GM23338 (cell line): ENCODE measurements around the gene EIF4E3. TPM values are rescaled to one million over a fixed set of nuclear protein-coding genes. Genes with fewer than 3 reads are reported as not detected.

ENCODE experiments used
- ATAC-seq: fragments of 200-7000 bp; cut with Tn5 transposase; 3 replicates; pipeline ENCODE4 v1.9.1; 2020
- DNase-seq: peaks from one replicate; pipeline ENCODE4 v3.0.0-alpha.2; 2015; ENCODE audit warnings: low spot score
- H2AFZ ChIP-seq: fragments of 200-600 bp; sonication (generic); 2 replicates; pipeline ENCODE4 v1.8.0; 2016; ENCODE audit warnings: antibody characterized with exemption, mild to moderate bottlenecking, moderate library complexity
- H3F3A ChIP-seq: fragments of 200-600 bp; sonication (generic); replicated peaks from 2 replicates; pipeline ENCODE4 v1.8.0; 2017; ENCODE audit warnings: antibody characterized with exemption, mixed run types, low read depth
- H3K27ac ChIP-seq: fragments of 200-600 bp; sonication (generic); 2 replicates; pipeline ENCODE4 v1.6.1; 2016; ENCODE audit warnings: low read depth
- H3K27me3 ChIP-seq: fragments of 200-600 bp; sonication (generic); 2 replicates; pipeline ENCODE4 v1.8.0; 2016; ENCODE audit warnings: mild to moderate bottlenecking, mixed run types, moderate library complexity; ENCODE audit not compliant: insufficient read depth
- H3K36me3 ChIP-seq: fragments of 200-600 bp; sonication (generic); 2 replicates; pipeline ENCODE4 v1.8.0; 2016; ENCODE audit warnings: mild to moderate bottlenecking; ENCODE audit not compliant: insufficient read depth
- H3K4me1 ChIP-seq: fragments of 200-600 bp; sonication (generic); 2 replicates; pipeline ENCODE4 v1.8.0; 2016; ENCODE audit warnings: mild to moderate bottlenecking, moderate library complexity; ENCODE audit not compliant: insufficient read depth
- H3K4me2 ChIP-seq: fragments of 200-600 bp; sonication (generic); 2 replicates; pipeline ENCODE4 v1.7.1; 2017; ENCODE audit warnings: mixed run types
- H3K4me3 ChIP-seq: fragments of 200-600 bp; sonication (generic); 2 replicates; pipeline ENCODE4 v1.6.1; 2016; ENCODE audit warnings: mixed run types
- H3K79me2 ChIP-seq: fragments of 200-600 bp; sonication (generic); replicated peaks from 2 replicates; pipeline ENCODE4 v1.8.0; 2017; ENCODE audit warnings: mild to moderate bottlenecking; ENCODE audit not compliant: insufficient read depth
- H3K9me2 ChIP-seq: fragments of 200-600 bp; sonication (generic); 2 replicates; pipeline ENCODE4 v1.8.0; 2017; ENCODE audit not compliant: insufficient read depth
- H4K20me1 ChIP-seq: fragments of 200-600 bp; sonication (generic); replicated peaks from 2 replicates; pipeline ENCODE4 v1.8.0; 2017; ENCODE audit warnings: mild to moderate bottlenecking; ENCODE audit not compliant: insufficient read depth
- H3K27ac Mint-ChIP-seq: 2 replicates; pipeline ENCODE4 v1.8.0; 2020; ENCODE audit warnings: inconsistent platforms, mild to moderate bottlenecking, moderate library complexity, mixed read lengths
- H3K27me3 Mint-ChIP-seq: 3 replicates; pipeline ENCODE4 v1.8.0; 2022; ENCODE audit warnings: low read depth, mild to moderate bottlenecking, moderate library complexity, mixed read lengths, inconsistent platforms; ENCODE audit not compliant: insufficient read depth, poor library complexity
- H3K36me3 Mint-ChIP-seq: 3 replicates; pipeline ENCODE4 v1.8.0; 2021; ENCODE audit warnings: low read depth, mild to moderate bottlenecking, inconsistent platforms, moderate library complexity, mixed read lengths
- H3K4me1 Mint-ChIP-seq: 3 replicates; pipeline ENCODE4 v1.8.0; 2020; ENCODE audit warnings: mild to moderate bottlenecking, inconsistent platforms, mixed read lengths
- H3K4me3 Mint-ChIP-seq: 3 replicates; pipeline ENCODE4 v1.8.0; 2021; ENCODE audit warnings: moderate library complexity, mild to moderate bottlenecking, inconsistent platforms, mixed read lengths
- H3K9me3 Mint-ChIP-seq: 3 replicates; pipeline ENCODE4 v1.8.0; 2020; ENCODE audit warnings: moderate library complexity, mild to moderate bottlenecking, inconsistent platforms, mixed read lengths
- EZH2phosphoT487 ChIP-seq: fragments of 200-600 bp; sonication (generic); IDR thresholded peaks from one replicate; pipeline ENCODE4 v1.8.1; 2018; ENCODE audit warnings: antibody characterized with exemption; ENCODE audit not compliant: unreplicated experiment
- NANOG ChIP-seq: IDR thresholded peaks from 2 replicates; pipeline ENCODE4 v1.6.1; 2016; ENCODE audit warnings: antibody characterized with exemption, borderline replicate concordance
- polyA plus RNA-seq: library from polyadenylated mRNA; unstranded; fragments of >200 nt; fragmentation: Nextera tagmentation; extraction: Ambion mirVana; gene quantifications from 2 replicates; pipeline ENCODE4 v1.2.1, GENCODE V29; 2016
- total RNA-seq: library from RNA; depleted of rRNA; stranded (reverse); fragments of >200 nt; shearing (Covaris generic); gene quantifications from 2 replicates; pipeline ENCODE4 v1.2.3, GENCODE V29; 2014
- TF ChIP-seq, protein P1 (sequence below), 2 experiments: fragments of 200-600 bp in 1 of 2; sonication (generic) in 1 of 2; conservative IDR thresholded peaks; 2 replicates each; pipeline versions ENCODE4 v1.5.1 to v1.6.1; 2016 to 2017; ENCODE audit warnings: antibody characterized with exemption in 2 of 2, low read depth in 2 of 2, mild to moderate bottlenecking in 2 of 2, moderate library complexity in 1 of 2
- TF ChIP-seq, protein P2 (sequence below): IDR thresholded peaks from one replicate; pipeline ENCODE4 v1.6.1; 2018; ENCODE audit warnings: antibody characterized with exemption; ENCODE audit not compliant: unreplicated experiment
- TF ChIP-seq, protein P3 (sequence below): fragments of 250-450 bp; sonication (Bioruptor Pico); IDR thresholded peaks from 2 replicates; pipeline ENCODE4 v1.5.0; 2020; ENCODE audit warnings: mild to moderate bottlenecking, moderate library complexity

Gene EIF4E3
- total and polyA plus RNA-seq, 2 experiments from 2014 or later, result 6.0 to 9.7 TPM

GRCh38 chr3:71710906-71711494 is 14.2 kb downstream of the EIF4E3 start:
- H3K4me1 ChIP-seq, result no peaks in the 10 kb centered on the region
- no peak for TF ChIP-seq NANOG
- TF ChIP-seq, protein P1, sequence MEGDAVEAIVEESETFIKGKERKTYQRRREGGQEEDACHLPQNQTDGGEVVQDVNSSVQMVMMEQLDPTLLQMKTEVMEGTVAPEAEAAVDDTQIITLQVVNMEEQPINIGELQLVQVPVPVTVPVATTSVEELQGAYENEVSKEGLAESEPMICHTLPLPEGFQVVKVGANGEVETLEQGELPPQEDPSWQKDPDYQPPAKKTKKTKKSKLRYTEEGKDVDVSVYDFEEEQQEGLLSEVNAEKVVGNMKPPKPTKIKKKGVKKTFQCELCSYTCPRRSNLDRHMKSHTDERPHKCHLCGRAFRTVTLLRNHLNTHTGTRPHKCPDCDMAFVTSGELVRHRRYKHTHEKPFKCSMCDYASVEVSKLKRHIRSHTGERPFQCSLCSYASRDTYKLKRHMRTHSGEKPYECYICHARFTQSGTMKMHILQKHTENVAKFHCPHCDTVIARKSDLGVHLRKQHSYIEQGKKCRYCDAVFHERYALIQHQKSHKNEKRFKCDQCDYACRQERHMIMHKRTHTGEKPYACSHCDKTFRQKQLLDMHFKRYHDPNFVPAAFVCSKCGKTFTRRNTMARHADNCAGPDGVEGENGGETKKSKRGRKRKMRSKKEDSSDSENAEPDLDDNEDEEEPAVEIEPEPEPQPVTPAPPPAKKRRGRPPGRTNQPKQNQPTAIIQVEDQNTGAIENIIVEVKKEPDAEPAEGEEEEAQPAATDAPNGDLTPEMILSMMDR (conservative IDR thresholded peaks at IDR 0.05; ENCODE audit: low read depth in 2 of 2), result peak; percentile 83
- no peaks in the 10 kb centered on the region; the same call in 1 of the 2 replicates for H4K20me1 ChIP-seq
- Mint-ChIP-seq H3K27ac (no peak overlapping the region), H3K36me3 (no peaks in the 10 kb centered on the region), H3K4me3 (no peak overlapping the region), H3K27me3 (peaks cover 1% of the 10 kb centered on the region), H3K4me1 (no peaks in the 10 kb centered on the region; the same call in 1 of the 3 replicates), H3K9me3 (no peaks in the 10 kb centered on the region)
- ATAC-seq, result peak; percentile 82
- no peak overlapping the region for H3K27ac ChIP-seq
- H3K4me2 ChIP-seq, result no peak overlapping the region
- no peak overlapping the region for H3K4me3 ChIP-seq
- no peaks in the 10 kb centered on the region for H3K9me2 ChIP-seq
- H3K27me3 ChIP-seq, result no peaks in the 10 kb centered on the region
- no peaks in the 10 kb centered on the region for H3F3A ChIP-seq
- peaks cover 9% of the 10 kb centered on the region; the same call in 1 of the 2 replicates for H3K79me2 ChIP-seq
- H3K36me3 ChIP-seq, result no peaks in the 10 kb centered on the region
- DNase-seq, result peak; percentile 83
- H2AFZ ChIP-seq, result no peak overlapping the region

- no peaks in the 10 kb centered on the region for H3K9me2 ChIP-seq
- no peaks in the 10 kb centered on the region; the same call in 1 of the 2 replicates for H4K20me1 ChIP-seq
- no peaks in the 10 kb centered on the region for H3K4me1 ChIP-seq
- Mint-ChIP-seq H3K9me3 (no peaks in the 10 kb centered on the region), H3K4me3 (no peak overlapping the region), H3K27me3 (peaks cover 1% of the 10 kb centered on the region), H3K27ac (no peak overlapping the region), H3K4me1 (no peaks in the 10 kb centered on the region; the same call in 1 of the 3 replicates), H3K36me3 (no peaks in the 10 kb centered on the region)
- ATAC-seq, result no peak
- H3K36me3 ChIP-seq, result no peaks in the 10 kb centered on the region
- no peak overlapping the region for H3K4me2 ChIP-seq
- no peaks in the 10 kb centered on the region for H3F3A ChIP-seq
- no peaks in the 10 kb centered on the region for H3K27me3 ChIP-seq
- no peak overlapping the region for H3K27ac ChIP-seq
- no peak for TF ChIP-seq EZH2phosphoT487
- TF ChIP-seq, protein P2, sequence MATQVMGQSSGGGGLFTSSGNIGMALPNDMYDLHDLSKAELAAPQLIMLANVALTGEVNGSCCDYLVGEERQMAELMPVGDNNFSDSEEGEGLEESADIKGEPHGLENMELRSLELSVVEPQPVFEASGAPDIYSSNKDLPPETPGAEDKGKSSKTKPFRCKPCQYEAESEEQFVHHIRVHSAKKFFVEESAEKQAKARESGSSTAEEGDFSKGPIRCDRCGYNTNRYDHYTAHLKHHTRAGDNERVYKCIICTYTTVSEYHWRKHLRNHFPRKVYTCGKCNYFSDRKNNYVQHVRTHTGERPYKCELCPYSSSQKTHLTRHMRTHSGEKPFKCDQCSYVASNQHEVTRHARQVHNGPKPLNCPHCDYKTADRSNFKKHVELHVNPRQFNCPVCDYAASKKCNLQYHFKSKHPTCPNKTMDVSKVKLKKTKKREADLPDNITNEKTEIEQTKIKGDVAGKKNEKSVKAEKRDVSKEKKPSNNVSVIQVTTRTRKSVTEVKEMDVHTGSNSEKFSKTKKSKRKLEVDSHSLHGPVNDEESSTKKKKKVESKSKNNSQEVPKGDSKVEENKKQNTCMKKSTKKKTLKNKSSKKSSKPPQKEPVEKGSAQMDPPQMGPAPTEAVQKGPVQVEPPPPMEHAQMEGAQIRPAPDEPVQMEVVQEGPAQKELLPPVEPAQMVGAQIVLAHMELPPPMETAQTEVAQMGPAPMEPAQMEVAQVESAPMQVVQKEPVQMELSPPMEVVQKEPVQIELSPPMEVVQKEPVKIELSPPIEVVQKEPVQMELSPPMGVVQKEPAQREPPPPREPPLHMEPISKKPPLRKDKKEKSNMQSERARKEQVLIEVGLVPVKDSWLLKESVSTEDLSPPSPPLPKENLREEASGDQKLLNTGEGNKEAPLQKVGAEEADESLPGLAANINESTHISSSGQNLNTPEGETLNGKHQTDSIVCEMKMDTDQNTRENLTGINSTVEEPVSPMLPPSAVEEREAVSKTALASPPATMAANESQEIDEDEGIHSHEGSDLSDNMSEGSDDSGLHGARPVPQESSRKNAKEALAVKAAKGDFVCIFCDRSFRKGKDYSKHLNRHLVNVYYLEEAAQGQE, result peak; percentile 26
- TF ChIP-seq, protein P3, sequence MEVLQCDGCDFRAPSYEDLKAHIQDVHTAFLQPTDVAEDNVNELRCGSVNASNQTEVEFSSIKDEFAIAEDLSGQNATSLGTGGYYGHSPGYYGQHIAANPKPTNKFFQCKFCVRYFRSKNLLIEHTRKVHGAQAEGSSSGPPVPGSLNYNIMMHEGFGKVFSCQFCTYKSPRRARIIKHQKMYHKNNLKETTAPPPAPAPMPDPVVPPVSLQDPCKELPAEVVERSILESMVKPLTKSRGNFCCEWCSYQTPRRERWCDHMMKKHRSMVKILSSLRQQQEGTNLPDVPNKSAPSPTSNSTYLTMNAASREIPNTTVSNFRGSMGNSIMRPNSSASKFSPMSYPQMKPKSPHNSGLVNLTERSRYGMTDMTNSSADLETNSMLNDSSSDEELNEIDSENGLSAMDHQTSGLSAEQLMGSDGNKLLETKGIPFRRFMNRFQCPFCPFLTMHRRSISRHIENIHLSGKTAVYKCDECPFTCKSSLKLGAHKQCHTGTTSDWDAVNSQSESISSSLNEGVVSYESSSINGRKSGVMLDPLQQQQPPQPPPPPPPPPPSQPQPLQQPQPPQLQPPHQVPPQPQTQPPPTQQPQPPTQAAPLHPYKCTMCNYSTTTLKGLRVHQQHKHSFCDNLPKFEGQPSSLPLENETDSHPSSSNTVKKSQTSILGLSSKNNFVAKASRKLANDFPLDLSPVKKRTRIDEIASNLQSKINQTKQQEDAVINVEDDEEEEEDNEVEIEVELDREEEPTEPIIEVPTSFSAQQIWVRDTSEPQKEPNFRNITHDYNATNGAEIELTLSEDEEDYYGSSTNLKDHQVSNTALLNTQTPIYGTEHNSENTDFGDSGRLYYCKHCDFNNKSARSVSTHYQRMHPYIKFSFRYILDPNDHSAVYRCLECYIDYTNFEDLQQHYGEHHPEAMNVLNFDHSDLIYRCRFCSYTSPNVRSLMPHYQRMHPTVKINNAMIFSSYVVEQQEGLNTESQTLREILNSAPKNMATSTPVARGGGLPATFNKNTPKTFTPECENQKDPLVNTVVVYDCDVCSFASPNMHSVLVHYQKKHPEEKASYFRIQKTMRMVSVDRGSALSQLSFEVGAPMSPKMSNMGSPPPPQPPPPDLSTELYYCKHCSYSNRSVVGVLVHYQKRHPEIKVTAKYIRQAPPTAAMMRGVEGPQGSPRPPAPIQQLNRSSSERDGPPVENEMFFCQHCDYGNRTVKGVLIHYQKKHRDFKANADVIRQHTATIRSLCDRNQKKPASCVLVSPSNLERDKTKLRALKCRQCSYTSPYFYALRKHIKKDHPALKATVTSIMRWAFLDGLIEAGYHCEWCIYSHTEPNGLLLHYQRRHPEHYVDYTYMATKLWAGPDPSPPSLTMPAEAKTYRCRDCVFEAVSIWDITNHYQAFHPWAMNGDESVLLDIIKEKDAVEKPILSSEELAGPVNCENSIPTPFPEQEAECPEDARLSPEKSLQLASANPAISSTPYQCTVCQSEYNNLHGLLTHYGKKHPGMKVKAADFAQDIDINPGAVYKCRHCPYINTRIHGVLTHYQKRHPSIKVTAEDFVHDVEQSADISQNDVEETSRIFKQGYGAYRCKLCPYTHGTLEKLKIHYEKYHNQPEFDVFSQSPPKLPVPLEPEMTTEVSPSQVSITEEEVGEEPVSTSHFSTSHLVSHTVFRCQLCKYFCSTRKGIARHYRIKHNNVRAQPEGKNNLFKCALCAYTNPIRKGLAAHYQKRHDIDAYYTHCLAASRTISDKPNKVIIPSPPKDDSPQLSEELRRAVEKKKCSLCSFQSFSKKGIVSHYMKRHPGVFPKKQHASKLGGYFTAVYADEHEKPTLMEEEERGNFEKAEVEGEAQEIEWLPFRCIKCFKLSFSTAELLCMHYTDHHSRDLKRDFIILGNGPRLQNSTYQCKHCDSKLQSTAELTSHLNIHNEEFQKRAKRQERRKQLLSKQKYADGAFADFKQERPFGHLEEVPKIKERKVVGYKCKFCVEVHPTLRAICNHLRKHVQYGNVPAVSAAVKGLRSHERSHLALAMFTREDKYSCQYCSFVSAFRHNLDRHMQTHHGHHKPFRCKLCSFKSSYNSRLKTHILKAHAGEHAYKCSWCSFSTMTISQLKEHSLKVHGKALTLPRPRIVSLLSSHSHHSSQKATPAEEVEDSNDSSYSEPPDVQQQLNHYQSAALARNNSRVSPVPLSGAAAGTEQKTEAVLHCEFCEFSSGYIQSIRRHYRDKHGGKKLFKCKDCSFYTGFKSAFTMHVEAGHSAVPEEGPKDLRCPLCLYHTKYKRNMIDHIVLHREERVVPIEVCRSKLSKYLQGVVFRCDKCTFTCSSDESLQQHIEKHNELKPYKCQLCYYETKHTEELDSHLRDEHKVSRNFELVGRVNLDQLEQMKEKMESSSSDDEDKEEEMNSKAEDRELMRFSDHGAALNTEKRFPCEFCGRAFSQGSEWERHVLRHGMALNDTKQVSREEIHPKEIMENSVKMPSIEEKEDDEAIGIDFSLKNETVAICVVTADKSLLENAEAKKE (CRISPR knock-in tag), result no peak
- no peak overlapping the region for H2AFZ ChIP-seq
- no peak overlapping the region for H3K4me3 ChIP-seq
- H3K79me2 ChIP-seq, result 0 out of 2 replicates have a peak, but pooled peaks cover 5% of the 10 kb centered on the region
- DNase-seq, result no peak
Observed at GRCh38 chr3:71709908-71710511, 15.2 kb downstream of the EIF4E3 start.
